Esophagus muscularis mucosa (tissue), 3 donors: ENCODE data around the gene DHRS4.
"Not testable (repeated sequence)": the region's sequence is repeated elsewhere in the genome, so short reads cannot be mapped to it uniquely, and the experiment has no call there.

Experiments
- EP300 ChIP-seq: sonication (generic); formaldehyde crosslinking; IDR thresholded peaks from one replicate; pipeline ENCODE4 v1.6.1; 2017; ENCODE audit warnings: antibody characterized with exemption
- TF ChIP-seq, protein P1 (sequence below), 3 experiments: fragments of 200-600 bp in 2 of 3; fragments of 450-650 bp in 1 of 3; sonication (generic) in 2 of 3; IDR thresholded peaks; one replicate each; pipeline ENCODE4 v1.5.1; 2017 to 2019; ENCODE audit warnings: antibody characterized with exemption in 3 of 3, mild to moderate bottlenecking in 2 of 3, moderate library complexity in 1 of 3

DNA sequence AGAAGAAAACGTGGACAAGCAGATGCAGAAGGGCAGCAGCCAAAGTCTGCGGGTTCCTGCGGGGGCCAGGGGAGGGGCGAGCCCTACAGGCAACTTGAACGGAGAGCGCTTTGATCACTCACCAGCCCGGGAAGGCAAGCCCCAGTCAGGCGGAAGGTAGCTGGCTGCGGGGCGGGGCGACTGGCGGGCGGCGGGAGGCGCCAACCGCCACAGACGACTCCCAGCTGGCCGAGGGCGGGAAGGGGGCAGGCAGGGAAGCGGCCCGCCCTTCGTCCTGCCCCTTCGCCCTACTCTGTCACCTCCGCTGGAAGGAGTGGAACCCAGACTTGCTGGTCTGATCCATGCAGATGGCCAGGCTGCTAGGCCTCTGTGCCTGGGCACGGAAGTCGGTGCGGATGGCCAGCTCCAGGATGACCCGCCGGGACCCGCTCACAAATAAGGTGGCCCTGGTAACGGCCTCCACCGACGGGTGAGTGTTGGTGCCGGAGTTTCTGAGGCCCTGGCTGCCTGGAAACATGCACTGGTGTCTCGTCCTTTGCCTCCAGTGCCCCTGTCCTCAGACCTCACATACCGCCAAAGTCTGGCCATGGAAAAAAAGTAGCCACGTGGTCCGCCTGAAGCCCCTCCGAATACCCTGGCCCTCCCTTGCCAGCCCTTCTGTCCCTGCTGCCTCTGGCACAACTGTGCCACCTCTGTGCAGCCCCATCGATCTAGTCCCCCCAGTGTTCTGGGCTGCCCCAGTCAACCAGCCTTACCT, 35.2 kb downstream of the DHRS4 start, which contains the start of gene DHRS4L2:
- TF ChIP-seq, protein P1, sequence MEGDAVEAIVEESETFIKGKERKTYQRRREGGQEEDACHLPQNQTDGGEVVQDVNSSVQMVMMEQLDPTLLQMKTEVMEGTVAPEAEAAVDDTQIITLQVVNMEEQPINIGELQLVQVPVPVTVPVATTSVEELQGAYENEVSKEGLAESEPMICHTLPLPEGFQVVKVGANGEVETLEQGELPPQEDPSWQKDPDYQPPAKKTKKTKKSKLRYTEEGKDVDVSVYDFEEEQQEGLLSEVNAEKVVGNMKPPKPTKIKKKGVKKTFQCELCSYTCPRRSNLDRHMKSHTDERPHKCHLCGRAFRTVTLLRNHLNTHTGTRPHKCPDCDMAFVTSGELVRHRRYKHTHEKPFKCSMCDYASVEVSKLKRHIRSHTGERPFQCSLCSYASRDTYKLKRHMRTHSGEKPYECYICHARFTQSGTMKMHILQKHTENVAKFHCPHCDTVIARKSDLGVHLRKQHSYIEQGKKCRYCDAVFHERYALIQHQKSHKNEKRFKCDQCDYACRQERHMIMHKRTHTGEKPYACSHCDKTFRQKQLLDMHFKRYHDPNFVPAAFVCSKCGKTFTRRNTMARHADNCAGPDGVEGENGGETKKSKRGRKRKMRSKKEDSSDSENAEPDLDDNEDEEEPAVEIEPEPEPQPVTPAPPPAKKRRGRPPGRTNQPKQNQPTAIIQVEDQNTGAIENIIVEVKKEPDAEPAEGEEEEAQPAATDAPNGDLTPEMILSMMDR (IDR thresholded peaks at IDR 0.05), result not testable (repeated sequence)
- not testable (repeated sequence) for TF ChIP-seq EP300
